ENCODE data around the gene PARD3.

Gene PARD3

DNA sequence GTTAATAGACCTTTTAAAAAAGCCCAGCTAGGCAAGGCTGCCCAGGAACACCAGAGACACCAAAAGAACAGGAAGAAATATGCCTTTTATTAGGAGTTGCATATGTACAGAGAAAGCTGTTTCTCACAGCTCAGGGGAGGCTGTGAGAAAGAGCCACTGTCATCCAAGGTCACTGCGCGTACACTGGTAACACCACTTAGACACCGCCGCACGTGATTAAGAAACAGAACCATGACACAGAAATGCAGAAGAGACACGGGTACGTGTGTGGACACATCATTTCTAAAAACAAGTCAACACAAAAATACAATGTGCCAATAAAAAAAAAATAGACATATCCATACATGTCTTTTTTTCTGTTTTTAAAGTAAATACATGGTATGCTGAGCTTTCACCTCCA is 705.6 kb downstream of the PARD3 start:
- no peak for DNase-seq

DNA sequence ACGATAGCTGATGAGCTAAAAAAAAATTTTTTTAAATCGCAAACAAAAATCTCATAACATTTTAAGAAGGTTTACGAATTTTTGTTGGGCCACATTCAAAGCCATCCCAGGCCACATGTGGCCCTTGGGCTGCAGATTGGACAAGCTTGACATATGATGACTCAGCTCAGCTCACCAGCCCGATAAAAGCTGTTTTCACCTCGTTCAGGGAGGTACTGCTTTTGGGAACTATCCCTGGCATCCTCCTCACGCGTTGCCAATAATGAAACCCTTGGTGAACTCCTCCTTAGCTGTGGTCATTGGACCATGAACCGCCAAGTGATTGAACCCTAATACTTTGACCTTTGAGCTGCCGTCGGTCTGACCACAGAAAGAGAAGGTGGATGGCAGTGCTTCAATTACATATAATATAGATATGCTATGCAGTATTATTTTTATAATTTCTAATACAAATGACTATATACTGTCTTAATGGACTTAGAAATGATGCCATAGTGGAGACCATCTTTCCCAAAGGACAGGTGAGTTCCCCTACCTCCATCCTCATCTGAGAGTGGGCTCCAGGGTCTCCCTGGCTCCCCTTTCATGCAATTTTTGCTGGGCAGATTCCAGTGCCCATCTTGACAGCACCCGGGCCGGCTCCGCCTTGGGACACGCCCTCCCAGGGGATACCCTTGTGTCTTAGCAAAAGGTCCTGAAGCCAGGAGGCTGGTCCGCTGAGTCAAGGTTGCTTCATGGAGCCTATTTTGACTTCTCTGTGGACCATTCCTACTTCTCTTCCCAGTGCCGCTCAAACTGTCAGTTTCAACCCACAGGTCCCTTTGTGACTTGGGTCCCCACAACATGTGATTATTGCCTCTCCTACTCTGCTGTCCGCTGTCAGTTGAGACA is 707.2 kb downstream of the PARD3 start:
- no peak for DNase-seq

DNA sequence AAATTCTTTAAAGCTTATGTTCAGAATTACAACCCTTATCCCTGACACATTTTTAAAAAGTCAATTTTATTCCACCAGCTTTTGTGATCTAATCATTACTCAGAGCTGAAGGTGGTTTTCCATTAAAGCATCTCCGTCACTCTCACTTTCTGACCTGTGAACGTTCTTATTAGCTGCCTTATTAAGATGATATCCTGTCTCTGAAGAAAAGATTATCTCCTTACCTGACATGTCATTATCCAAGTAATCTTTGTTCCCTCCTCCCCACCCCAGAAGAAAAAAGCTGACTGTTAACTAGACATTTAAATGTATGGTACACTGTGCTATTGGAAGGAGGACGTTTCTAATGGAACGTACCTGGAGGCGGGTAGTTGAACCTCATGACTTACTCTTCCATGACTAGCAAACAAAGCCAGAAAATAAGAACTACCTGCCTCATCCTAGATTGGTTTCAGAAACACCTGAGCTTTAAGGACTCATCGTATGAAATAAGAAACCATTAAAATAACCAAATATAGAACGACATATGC is 708.7 kb downstream of the PARD3 start:
- no peak for DNase-seq

DNA sequence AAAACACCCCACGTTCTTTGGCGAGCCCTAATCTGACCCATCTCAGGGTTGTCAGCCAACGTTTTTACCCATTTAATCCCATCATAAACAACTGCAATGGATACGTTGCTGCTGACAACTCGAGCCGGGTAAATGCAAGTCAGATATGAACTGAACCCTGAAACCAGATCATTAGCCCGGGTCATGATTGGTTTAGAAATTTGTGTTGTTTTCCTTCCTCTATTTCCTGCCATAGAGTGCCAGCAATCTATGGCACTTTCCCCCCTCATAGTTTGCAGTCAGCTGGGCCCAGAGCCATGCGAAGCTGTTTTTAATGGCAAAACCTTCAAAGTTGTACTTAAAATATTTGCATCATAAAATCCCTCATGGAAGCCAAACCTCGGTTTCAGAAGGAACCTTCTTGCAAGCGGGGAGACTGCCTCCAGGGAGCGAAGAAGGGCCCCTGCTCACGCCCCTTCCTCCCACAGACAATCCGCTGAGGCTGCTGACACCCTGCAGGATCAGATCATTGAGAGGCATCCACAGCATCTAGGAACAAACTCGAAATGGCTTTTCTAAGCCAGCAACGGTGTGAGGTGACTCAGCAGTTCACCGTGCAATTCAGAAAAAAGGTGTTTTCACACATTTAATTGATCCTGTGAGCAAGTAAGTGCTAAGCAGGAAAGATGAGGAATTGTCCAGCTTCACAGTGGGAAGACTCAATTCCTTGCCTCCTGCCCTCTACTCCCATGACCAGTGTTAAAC is 710.1 kb downstream of the PARD3 start:
- no peak for DNase-seq

DNA sequence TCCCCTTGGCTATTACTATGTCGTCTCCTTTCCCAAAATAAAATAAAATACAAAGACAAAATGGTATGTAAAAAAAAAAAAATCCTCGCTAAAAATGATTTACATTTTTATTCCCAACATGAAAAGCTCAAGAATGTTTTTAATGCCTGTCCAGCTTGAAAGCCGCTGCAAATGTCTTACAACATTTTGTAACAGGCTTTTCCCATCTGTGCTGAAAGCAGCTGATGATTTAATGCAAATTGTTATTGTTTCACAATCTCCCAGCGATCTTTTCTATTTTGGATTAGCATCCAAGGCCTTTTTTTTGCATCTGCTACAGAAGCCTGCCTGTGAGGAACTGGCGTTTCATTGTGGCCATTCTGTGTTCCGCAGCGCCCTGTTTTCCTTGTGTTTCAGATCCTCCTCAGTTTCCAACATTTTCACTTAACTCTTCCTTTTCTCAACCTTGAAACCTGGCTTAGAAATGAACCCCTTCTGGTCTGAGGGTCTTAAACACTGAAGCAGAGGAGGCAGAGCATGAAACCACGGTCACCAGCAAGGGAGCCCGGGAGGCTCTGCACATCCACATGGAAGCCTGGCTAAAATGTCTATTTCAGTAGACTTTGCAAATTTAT is 712.1 kb downstream of the PARD3 start:
- DNase-seq, result no peak

DNA sequence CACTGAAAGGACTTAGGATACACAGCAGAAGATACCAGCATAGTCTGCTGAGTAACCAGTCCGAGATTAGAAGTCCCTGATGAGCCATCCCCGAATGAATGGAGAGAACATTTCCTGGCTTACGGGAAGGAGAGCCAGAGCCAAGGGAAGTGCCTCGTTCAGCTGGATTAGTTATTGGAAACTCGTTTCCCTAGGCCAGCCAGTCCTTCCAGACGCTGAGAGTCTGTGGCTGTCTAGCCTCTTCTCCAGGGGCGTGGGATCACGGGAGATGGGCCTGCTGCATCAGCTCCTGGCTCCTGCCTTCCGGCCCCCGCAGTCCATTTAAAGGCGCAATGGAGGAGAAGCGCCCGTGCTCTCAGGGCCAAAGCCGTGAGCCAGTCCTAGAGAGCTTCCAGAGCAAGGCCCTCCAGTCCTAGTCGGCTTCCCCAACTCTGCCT is 712.8 kb downstream of the PARD3 start:
- DNase-seq, result no peak

DNA sequence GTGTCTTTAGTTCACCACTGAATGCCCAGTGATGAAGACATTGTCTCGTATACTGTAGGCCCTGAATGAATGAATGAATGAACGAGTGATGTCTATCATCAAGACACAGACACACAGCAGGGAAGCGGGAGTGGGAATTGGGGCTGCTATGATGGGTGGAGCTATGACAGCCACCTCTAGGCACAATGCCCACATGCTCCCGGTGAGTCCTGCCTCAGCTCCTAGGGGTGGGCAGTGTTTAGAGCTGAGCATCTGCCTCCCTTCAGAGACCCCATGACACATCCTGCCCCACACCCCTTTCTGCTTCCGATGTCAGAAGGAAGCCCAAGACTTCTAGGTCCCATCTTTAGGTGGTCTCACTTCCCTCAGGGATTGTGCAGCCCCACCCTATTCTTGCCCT is 714.1 kb downstream of the PARD3 start:
- DNase-seq, result no peak

DNA sequence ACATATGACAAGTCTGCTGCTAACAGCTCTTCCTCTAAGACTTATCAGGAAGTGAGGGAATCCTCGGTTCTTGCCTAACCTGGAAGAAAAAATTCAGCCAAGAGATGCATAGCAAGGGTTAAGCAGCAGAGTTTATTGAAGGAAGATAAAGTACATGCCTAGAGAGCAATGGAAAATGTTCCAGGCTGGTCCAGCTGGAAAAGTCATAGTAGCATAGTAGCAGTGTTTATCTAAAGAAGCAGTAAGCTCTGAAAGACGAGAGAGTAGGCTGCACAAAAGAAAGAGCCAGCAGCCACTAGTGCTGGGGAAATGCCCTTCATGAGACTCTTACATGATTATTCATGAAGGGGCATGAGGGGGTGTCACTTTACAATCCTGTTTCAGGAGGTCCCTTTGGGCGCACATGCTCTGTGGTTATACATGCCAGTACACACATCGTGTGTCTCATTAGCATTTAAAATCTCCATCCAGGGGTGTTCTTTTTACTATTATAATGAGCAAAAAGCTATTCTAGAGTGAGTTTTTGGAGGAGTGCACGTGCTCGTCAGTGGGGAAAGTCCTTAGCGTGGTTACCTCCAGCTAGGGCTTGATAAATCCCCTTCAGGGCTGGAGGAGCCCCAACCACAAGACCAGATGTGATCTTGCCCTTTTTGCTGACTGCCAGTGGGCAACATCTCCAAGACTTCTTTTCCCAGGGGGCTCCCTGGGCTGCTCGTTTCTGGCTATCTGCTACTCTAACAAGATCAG is 716.1 kb downstream of the PARD3 start:
- DNase-seq, result no peak

DNA sequence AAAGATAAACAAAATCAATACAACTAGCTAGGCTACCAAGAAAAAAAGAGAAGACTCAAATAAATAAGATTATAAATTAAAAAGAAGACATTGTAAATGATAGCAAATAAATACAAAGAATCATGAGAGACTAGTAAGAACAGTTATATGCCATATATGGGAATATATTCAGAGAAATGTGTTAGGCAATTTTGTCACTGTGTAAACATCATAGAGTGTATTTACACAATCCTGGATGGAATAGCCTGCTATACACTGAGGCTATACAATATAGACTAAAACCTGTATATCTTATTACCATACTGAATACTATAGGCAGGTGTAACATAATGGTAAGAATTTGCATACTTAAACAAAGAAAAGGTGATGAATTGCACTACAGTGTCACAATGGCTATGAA is 717.4 kb downstream of the PARD3 start:
- DNase-seq, result no peak

DNA sequence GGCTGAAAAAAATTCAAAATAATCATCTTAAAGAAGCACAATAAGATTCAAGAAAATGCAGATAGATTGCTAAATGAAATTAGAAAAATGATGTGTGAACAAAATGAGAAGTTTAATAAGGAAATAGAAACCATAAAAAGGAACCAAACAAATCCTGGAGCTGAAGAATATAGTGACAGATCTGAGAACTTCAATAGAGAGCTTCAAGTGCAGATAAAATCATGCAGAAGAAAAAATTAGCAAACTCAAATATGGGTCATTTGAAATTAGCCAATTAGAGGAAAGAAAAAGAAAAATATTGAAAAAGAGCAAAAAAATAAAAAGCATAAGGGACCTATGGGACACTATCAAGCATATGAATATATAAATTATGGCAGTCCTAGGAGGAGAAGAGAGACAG is 720.1 kb downstream of the PARD3 start:
- no peak for DNase-seq

DNA sequence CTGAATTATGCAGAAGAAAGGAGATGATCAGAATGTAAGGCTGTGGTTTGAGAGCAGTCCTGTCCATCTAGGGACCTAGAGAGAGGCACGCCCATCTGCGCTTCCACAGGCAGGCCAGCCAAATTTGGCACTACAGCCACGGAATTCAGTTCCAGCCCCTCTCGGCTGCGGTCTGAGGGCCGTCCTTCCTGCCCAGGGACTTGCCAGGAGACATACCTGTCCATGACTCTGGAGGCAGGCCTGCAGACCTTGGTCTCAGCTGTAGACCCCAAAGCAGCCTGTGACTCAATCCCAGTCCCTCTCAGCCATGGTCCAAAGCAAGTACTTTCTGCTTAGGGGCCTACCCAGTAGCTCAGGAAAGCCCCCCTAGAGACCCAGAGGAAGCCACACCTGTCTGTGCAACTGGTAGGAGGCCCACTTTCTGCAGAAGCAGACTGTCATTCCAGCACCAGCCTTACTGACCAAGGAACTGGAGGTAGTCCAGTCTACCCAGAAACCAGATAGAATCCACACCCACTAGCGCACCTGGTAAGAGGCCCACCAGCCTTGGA is 720.9 kb downstream of the PARD3 start:
- no peak for DNase-seq

DNA sequence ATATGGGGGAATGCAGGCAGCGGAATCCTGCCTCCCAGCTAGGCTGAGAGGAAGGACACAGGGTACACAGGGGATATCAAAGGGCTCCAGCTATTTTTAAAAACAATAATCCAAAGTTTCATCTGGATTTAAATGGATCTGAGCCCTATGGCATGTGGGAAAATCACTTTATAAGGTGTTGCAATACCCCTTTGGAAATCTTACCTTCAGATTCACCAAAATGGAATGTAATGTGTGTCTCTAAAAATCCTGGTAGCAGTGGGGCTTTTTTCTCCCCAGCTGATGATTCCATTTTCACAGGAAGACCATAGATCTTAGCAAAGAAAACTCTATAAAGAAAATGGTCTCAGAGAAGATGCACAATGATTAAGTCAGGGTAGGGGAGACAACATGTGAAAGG is 722.2 kb downstream of the PARD3 start:
- DNase-seq, result no peak

DNA sequence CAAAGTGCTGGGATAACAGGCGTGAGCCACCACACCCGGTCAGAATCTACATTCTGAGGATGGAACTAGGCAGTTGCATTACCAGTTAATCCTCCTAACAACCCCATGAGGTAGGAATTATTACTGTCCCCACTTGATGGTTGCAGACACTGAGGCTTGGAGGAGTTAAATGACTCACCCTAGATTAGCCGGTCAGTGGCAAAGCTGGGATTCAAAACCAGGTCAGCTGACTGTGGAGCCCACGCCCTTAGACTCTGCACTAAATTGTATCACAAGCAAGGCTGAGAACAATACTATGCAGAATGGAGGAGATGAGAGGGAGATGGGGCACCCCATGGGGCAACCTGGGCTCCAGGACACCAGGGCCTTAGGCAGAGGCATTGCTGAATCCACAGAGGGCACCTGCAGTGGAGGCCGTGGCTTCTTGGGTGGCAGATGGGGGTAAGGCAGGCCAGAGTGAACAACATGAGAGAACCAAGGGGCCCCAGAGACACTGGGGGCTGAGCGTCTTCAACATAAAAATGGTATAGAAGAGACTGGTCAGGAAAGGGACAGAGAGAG is 723.4 kb downstream of the PARD3 start:
- DNase-seq, result no peak

DNA sequence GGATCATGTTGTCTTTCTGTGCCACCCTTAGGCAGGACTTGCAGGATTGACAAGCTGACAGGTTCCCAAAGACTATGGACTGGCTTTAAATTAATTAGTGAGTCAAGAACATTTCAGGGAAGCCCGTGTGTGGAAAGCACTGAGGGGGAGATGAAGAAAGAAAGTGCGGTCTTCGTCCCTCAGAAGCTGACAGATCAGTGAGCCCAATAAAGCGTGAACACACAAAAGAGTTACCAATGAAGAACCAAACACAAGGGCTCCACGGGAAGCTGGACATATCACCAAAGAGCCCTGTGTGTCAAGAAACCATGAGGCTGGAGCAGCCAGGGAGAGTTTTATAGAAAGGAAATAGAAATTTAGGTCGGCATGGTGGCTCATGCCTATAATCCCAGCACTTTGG is 725.8 kb downstream of the PARD3 start:
- no peak for DNase-seq

DNA sequence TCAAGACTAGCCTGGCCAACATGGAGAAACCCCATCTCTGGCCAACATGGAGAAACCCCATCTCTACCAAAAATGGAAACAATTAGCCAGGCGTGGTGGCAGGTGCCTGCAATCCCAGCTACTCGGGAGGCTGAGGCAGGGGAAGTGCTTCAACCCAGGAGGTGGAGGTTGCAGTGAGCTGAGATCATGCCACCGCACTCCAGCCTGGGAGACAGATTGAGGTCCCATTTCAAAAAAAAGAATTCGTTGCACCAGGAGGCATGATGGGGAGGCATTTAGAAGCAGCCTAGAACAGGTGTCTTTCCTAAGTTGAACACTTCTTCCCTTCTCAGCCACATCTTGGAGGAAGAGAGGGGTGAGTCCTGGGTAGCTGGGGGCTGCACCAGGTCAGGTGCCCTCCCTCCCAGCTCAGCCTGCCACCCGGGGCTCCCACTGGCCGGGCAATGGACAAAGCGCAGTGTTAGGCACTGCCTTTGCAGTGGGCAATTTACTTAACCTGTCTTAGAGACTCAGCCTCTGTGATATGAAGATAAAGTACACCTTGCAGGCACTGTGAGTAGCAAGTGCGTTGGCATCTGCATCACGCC is 726.8 kb downstream of the PARD3 start:
- no peak for DNase-seq

DNA sequence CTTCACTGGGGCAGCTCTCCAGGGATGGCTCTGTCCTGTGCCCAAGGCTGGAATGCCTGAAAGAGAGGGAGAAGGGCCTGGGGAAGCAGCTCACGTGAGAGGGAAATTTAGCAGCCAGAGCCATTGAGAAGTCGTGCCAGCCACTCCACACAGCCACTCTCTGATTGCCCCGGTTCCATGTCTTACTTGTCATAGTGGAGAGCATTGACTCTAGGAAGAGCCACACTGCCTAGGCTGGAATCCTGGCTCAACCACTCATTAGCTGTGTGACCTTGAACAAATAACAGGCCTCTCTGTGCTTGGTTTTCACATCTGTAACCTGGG is 728.0 kb downstream of the PARD3 start:
- DNase-seq, result no peak

DNA sequence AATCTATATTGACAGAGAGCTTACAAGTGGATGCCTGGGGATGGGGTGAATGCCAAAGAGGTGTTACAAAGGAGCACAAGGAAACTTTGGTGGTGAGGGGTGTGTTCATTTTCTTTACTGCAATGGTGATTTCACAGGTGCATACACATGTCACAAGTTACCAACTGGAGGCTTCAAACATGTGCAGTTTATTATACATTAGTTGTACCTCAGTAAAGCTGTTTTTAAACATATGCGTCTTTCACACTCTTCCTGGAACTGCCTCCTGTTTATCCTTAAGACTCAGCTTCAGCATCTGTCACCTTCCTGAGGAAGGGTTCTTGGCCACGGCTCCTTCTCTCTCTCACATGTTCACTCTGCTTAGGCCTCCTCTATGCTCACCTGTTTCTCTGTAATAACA is 731.5 kb downstream of the PARD3 start:
- DNase-seq, result no peak

DNA sequence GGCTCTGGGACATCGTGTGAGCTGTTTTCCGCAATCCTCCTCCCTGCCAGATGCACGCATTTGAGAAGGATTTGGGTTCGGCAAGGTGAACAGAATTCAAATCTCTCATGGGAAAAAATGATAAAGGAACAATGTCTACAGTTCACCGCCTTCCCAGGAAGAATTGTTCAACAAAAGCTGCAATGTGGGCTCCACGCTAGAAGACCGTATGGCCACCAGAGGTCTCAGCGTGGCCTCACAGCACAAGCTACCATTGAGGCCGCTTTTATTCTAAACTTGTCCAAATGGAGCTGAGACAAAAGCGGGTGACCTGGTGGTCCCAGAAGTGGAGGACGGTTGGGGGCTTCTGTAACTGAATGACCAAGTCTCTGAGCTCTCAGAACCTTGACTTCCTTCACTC is 733.1 kb downstream of the PARD3 start:
- DNase-seq, result no peak

DNA sequence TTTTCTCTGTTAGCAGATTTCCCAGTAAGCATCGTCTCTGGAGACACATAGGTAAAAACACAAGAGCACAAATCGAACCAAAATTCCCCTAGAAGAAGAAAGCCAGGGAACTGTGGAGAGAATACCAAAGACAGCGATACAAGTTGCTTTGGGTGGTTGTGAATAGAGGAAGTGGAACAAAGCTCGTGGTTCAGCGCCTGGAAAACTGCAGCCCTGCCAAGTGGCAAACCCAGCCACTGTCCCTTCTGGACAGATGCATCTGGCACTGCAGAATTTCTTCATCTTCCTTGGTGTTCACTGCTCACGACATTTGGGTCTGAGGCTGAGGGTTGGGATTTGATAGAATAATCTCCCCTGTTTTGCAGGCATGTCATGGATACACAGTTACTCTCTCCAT is 733.8 kb downstream of the PARD3 start:
- no peak for DNase-seq

DNA sequence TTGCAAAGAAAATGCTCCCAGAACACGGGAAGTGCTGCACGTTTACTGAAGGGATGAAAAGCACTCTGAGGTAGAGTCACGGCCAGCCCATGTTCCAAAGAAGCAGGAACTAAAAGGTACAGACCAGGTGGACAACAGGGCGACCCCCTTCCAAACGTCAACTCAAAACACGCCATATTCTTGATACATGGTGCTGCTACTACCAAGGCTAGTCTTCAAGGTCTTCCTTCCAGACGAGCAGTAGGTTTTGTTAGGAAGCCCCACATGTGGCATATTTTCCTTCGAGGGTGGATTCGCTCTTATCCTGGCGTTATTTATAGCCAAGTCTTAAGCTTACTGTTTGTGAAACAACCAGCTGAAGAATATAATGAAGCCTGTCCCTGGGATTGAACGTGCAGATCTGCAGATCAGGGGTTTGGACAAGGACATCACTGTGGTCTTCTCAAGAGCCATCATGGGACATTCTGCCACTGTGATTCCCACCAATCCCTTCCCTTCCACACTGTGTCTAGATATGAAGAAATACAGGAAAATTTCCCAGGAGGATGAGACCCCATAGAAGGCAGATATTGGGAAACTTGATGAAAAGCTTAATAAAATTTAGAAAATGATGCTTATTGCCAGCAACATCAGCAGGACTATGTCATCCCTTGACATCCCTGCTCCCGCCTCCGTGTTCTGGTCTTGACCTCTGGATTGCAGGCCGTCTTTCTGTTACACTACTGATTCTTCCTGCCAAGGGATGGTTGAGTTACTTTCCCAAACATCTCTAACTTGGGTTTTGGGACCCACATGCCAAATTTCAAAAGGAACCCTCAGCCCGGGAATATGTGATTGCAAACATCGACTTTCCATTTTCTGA is 734.4 kb downstream of the PARD3 start:
- no peak for DNase-seq
